GM12878 (cell line): Measurements from ENCODE around the gene ZGLP1. TPM values are rescaled to one million over a fixed set of nuclear protein-coding genes. Genes with fewer than 3 reads are reported as not detected.

Experiments used
- ATAC-seq: fragments of 200-7000 bp; cut with Tn5 transposase; 3 replicates; pipeline ENCODE4 v1.9.1; 2020; ENCODE audit warnings: mild to moderate bottlenecking, moderate library complexity
- BruUV-seq: library from RNA; stranded (reverse); fragments of 400-500 nt; replicated peaks from 2 replicates; lab custom pipeline; 2021; lab: Mats Ljungman, UMichigan
- CTCF ChIA-PET: fragments of 300-600 bp; sonication (Branson Sonifier 250); formaldehyde crosslinking; extraction: SDS; loops from one replicate; lab custom pipeline; 2021; ENCODE audit warnings: inconsistent platforms; lab: Yijun Ruan, JAX
- POLR2A ChIA-PET: fragments of 350-600 bp; formaldehyde crosslinking; extraction: SDS; loops from one replicate; lab custom pipeline; 2021; ENCODE audit warnings: inconsistent platforms; lab: Charles Lee
- RAD21 ChIA-PET: fragments of 300-600 bp; sonication (Branson Sonifier 250); formaldehyde crosslinking; loops from one replicate; lab custom pipeline; 2023; ENCODE audit warnings: antibody characterized with exemption; ENCODE audit not compliant: unreplicated experiment; lab: Charles Lee
- SMC1A ChIA-PET: fragments of 300-600 bp; sonication (Branson Sonifier 250); formaldehyde crosslinking; loops from one replicate; lab custom pipeline; 2023; ENCODE audit not compliant: unreplicated experiment, uncharacterized antibody; lab: Charles Lee
- DNase-seq: peaks from one replicate; pipeline ENCODE4 v3.0.0-alpha.2; 2011; ENCODE audit warnings: low read depth, low spot score
- FAIRE-seq: peaks from 3 replicates; lab custom pipeline; 2011; peaks lifted over from hg19 to GRCh38; lab: Jason Lieb, UNC
- H2AFZ ChIP-seq: 2 replicates; pipeline ENCODE4 v1.6.0; 2011; ENCODE audit warnings: low read depth, low read length, control low read depth; ENCODE audit not compliant: control insufficient read depth
- H3K27ac ChIP-seq: 2 replicates; pipeline ENCODE4 v1.5.1; 2011; ENCODE audit warnings: control low read depth; ENCODE audit not compliant: control insufficient read depth, insufficient read depth
- H3K27me3 ChIP-seq, 2 experiments: replicated peaks in 1 of 2; 2 replicates each; pipeline versions ENCODE4 v1.6.0 to v1.6.1; 2011; ENCODE audit warnings: low read length in 1 of 2; ENCODE audit not compliant: control insufficient read depth in 2 of 2, insufficient read depth in 2 of 2
- H3K36me3 ChIP-seq, 2 experiments: 2 replicates each; pipeline ENCODE4 v1.5.1; 2011; ENCODE audit warnings: low read length in 1 of 2; ENCODE audit not compliant: control insufficient read depth in 2 of 2, insufficient read depth in 2 of 2
- H3K4me1 ChIP-seq: 2 replicates; pipeline ENCODE4 v1.6.1; 2011; ENCODE audit warnings: mild to moderate bottlenecking, low read length, moderate library complexity, mixed read lengths; ENCODE audit not compliant: control insufficient read depth, insufficient read depth
- H3K4me2 ChIP-seq: 2 replicates; pipeline ENCODE4 v1.6.0; 2011; ENCODE audit warnings: control low read depth; ENCODE audit not compliant: control insufficient read depth, insufficient read depth
- H3K4me3 ChIP-seq: fragments of 200-600 bp; sonication (generic); 2 replicates; pipeline ENCODE4 v1.5.1; 2016
- H3K79me2 ChIP-seq: 2 replicates; pipeline ENCODE4 v1.6.0; 2011; ENCODE audit warnings: low read length; ENCODE audit not compliant: control insufficient read depth, insufficient read depth
- H3K9ac ChIP-seq: 2 replicates; pipeline ENCODE4 v1.8.0; 2011; ENCODE audit warnings: low read length, control low read depth, mixed read lengths; ENCODE audit not compliant: control insufficient read depth, insufficient read depth
- H3K9me3 ChIP-seq: replicated peaks from 3 replicates; pipeline ENCODE4 v1.5.1; 2011; ENCODE audit warnings: mild to moderate bottlenecking, low read length; ENCODE audit not compliant: control insufficient read depth, insufficient read depth
- H4K20me1 ChIP-seq: 2 replicates; pipeline ENCODE4 v1.6.0; 2011; ENCODE audit not compliant: control insufficient read depth, insufficient read depth
- IKZF2 ChIP-seq, 2 experiments: fragments of 450-650 bp; IDR thresholded peaks; 2 replicates each; pipeline ENCODE4 v1.6.1; 2017; ENCODE audit warnings: mild to moderate bottlenecking in 2 of 2, moderate library complexity in 2 of 2
- NR2C1 ChIP-seq: fragments of 450-650 bp; IDR thresholded peaks from 2 replicates; pipeline ENCODE4 v1.6.1; 2017; ENCODE audit warnings: antibody characterized with exemption, mild to moderate bottlenecking, moderate library complexity
- RUNX3 ChIP-seq: IDR thresholded peaks from 2 replicates; pipeline ENCODE4 v1.6.1; 2012; ENCODE audit warnings: low read length, inconsistent platforms
- WGBS: methylation state at CpG from one replicate; pipeline ENCODE4 v1.1.6; 2016; ENCODE audit warnings: low lambda C conversion rate; ENCODE audit not compliant: insufficient replicate concordance, insufficient coverage; ENCODE audit errors: missing lambda C conversion rate; 5-methylcytosine and 5-hydroxymethylcytosine counted together
- in situ Hi-C: fragments of 300-500 bp; cut with MboI; formaldehyde crosslinking; loops from 9 replicates; pipeline ENCODE4 v1.14.3; 2018; ENCODE audit warnings: mixed read lengths
- intact Hi-C: fragments of 100-400 bp; cut with micrococcal nuclease; formaldehyde crosslinking; loops from one replicate; pipeline ENCODE4 v1.14.2; 2022; ENCODE audit not compliant: unreplicated experiment
- polyA plus RNA-seq, 11 experiments: library from polyadenylated mRNA; depleted of rRNA in 4 of 11; unstranded in 6 of 11; stranded (reverse) in 5 of 11; fragments of >200 nt; fragmentation: Nextera tagmentation in 4 of 11; fragmentation: Illumina TruSeq in 1 of 11; extraction: Ambion mirVana in 4 of 11; extraction: Trizol in 1 of 11; gene quantifications; 1 replicate in 1 of 11; 2 replicates in 10 of 11; pipeline versions ENCODE4 v1.2.1 to v1.2.3, GENCODE V29; 2011 to 2016; ENCODE audit warnings: inconsistent platforms in 2 of 11, missing spikeins in 2 of 11, low read depth in 1 of 11
- total RNA-seq, 4 experiments: library from RNA; depleted of rRNA in 3 of 4; stranded (reverse); fragments of >200 nt in 3 of 4; fragmentation: Illumina TruSeq in 1 of 4; extraction: Trizol in 1 of 4; gene quantifications; 2 replicates each; pipeline versions ENCODE4 v1.2.1 to v1.2.3, GENCODE V29; 2013 to 2021
- TF ChIP-seq, protein P1 (sequence below): IDR thresholded peaks from 2 replicates; pipeline ENCODE4 v1.6.1; 2011; ENCODE audit warnings: low read depth, low read length, improper control_type of control experiment, borderline replicate concordance

Gene ZGLP1
- total and polyA plus RNA-seq, 10 of the 15 experiments (the other 5 are each of a cell fraction or from before 2014, with no cell fraction given) = 0.29 to 5.6 (median 1.3) TPM

GRCh38 chr19:10333758-10334587 lies 24.4 kb upstream of the ZGLP1 start:
- ChIA-PET RAD21 (interaction anchor here (0.6 to 1.4 kb wide), 10 partner anchors 16 to 479 kb away, joined by 3 to 15 read pairs (median 6); partner anchors contain the start of genes ICAM1 and ICAM5), POLR2A (interaction anchor here (0.5 to 1.8 kb wide), 9 partner anchors 8 to 508 kb away, joined by 3 to 11 read pairs (median 6); partner anchors contain the start of gene ICAM5), SMC1A (interaction anchor here (0.9 to 2.5 kb wide), 5 partner anchors 46 to 74 kb away, joined by 3 to 11 read pairs (median 4); partner anchors contain the start of genes ICAM4 and TYK2), CTCF (interaction anchor here (0.6 to 2.9 kb wide), 6 partner anchors 43 to 225 kb away, joined by 3 to 15 read pairs (median 3); partner anchors contain the start of gene TYK2)
- Histone ChIP-seq H3K9me3 (no peaks in the 10 kb centered on the region), H3K36me3 (peaks cover 10 to 19% of the 10 kb centered on the region in 2 experiments; a peak in 3 of 4 replicates), H3K4me3 (peak overlapping the region; percentile 72; the same call in 1 of the 2 replicates), H3K79me2 (peaks cover 46% of the 10 kb centered on the region), H2AFZ (peak overlapping the region; percentile 69), H3K4me1 (peaks cover 22% of the 10 kb centered on the region), H3K27me3 (no peaks in the 10 kb centered on the region), H3K9ac (peak overlapping the region; percentile 67), H3K4me2 (peak overlapping the region; percentile 88), H4K20me1 (no peaks in the 10 kb centered on the region), H3K27ac (0 out of 2 replicates have a peak overlapping the region, but pooled peaks have one; percentile 25)
- DNase-seq (no peak), FAIRE-seq (no peak), ATAC-seq (peak; percentile 23)
- in situ Hi-C loops (no loop called here), intact Hi-C loops (loop anchor here (5.0 kb wide), 2 partner anchors 53 to 62 kb away; partner anchors contain the start of gene ICAM1)
- TSS peak; percentile 85 for BruUV-seq
- TF ChIP-seq, protein P1, sequence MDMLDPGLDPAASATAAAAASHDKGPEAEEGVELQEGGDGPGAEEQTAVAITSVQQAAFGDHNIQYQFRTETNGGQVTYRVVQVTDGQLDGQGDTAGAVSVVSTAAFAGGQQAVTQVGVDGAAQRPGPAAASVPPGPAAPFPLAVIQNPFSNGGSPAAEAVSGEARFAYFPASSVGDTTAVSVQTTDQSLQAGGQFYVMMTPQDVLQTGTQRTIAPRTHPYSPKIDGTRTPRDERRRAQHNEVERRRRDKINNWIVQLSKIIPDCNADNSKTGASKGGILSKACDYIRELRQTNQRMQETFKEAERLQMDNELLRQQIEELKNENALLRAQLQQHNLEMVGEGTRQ = no peak
- peak; percentile 37; the same call in 1 of the 2 replicates for TF ChIP-seq RUNX3
- TF ChIP-seq NR2C1 = no peak
- TF ChIP-seq IKZF2 (IDR thresholded peaks at IDR 0.05) = no peak
- 57% methylated on average over 44 of the region's 44 CpGs for WGBS
